Measurements from ENCODE around the gene SLC16A5. TPM values are rescaled to one million over a fixed set of nuclear protein-coding genes. Genes with fewer than 3 reads are reported as not detected.

SLC16A5 gene
- total RNA-seq, 1 experiment from 2014 or later: 17.1 TPM

GRCh38 chr17:75079023-75079373 is 8.8 kb upstream of the SLC16A5 start:
- Histone ChIP-seq H2AFZ (ENCODE audit: low read length) (no peak overlapping the region), H2BK120ac (ENCODE audit: low read depth, low read length, poor library complexity, severe bottlenecking) (no peak overlapping the region), H3K4me2 (ENCODE audit: insufficient read depth, insufficient read length, low read length) (no peak overlapping the region), H4K5ac (ENCODE audit: insufficient read length, low read depth, low read length) (no peak overlapping the region), H3K14ac (ENCODE audit: insufficient read depth, low read length) (no peak overlapping the region), H3K27ac (ENCODE audit: insufficient read length, low read depth, low read length) (no peak overlapping the region), H4K91ac (ENCODE audit: insufficient read length, low read depth, low read length) (no peak overlapping the region), H3K79me2 (ENCODE audit: insufficient read depth, low read length) (no peaks in the 10 kb centered on the region), H3K23ac (ENCODE audit: insufficient read length, low read depth, low read length) (no peak overlapping the region), H2BK12ac (ENCODE audit: insufficient read length, low read depth, low read length) (no peak overlapping the region), H3K9ac (ENCODE audit: extremely low read depth, insufficient read length, low read length) (no peak overlapping the region), H3K4me1 (ENCODE audit: insufficient read depth, low read length) (peaks cover 6% of the 10 kb centered on the region; the same call in 1 of the 2 replicates), H3T11ph (ENCODE audit: low read length) (no peak overlapping the region), H2BK15ac (ENCODE audit: low read depth, low read length) (no peak overlapping the region), H3K79me1 (ENCODE audit: insufficient read depth, low read depth, low read length, poor library complexity, severe bottlenecking) (no peaks in the 10 kb centered on the region), H3K9me3 (ENCODE audit: control insufficient read depth, low read depth, low read length) (no peaks in the 10 kb centered on the region), H3K27me3 (ENCODE audit: insufficient read depth, low read length) (no peaks in the 10 kb centered on the region), H3K23me2 (ENCODE audit: insufficient read length, low read depth, low read length, poor library complexity, severe bottlenecking) (no peaks in the 10 kb centered on the region), H2BK5ac (ENCODE audit: insufficient read length, low read length) (no peak overlapping the region), H3K56ac (ENCODE audit: insufficient read length, low read depth, low read length) (no peak overlapping the region), H3K18ac (ENCODE audit: insufficient read length, low read depth, low read length) (no peak overlapping the region), H3K4ac (ENCODE audit: low read depth, low read length) (no peak overlapping the region), H4K8ac (replicated peaks; ENCODE audit: insufficient read length, low read depth, low read length) (no peak overlapping the region), H2AK5ac (ENCODE audit: insufficient read length, low read length) (no peak overlapping the region), H4K20me1 (ENCODE audit: control insufficient read depth, insufficient read depth, insufficient read length) (no peaks in the 10 kb centered on the region), H2BK20ac (ENCODE audit: low read depth, low read length, poor library complexity, severe bottlenecking) (no peak overlapping the region)
- no peaks in the 10 kb centered on the region; a peak in 1 of 5 replicates for H3K9me3 Mint-ChIP-seq
- H3K27me3 Mint-ChIP-seq (ENCODE audit: low read depth): no peaks in the 10 kb centered on the region; the same call in 1 of the 2 replicates
- H3K36me3 Mint-ChIP-seq (ENCODE audit: insufficient read depth in 1 of 3, low read depth in 3 of 3): no peaks in the 10 kb centered on the region
- peak overlapping the region in 1 of 3 experiments; percentile 64; a peak in 1 of 7 replicates for H3K27ac Mint-ChIP-seq
- peak; percentile 57 for DNase-seq
- no peak overlapping the region for H3K4me3 Mint-ChIP-seq
- H3K4me1 Mint-ChIP-seq: peaks cover 33 to 37% of the 10 kb centered on the region in 2 experiments
- no peak for TF ChIP-seq CTCF (conservative IDR thresholded peaks at IDR 0.05)
- WGBS (ENCODE audit: extremely low coverage, insufficient read length, low lambda C conversion rate): no CpG with 5 or more reads among the region's 8 CpGs
